GM20000 (cell line): ENCODE measurements around the gene ZNHIT6.

Experiments
- DNase-seq: peaks from one replicate; pipeline ENCODE4 v3.0.0; 2012; ENCODE audit warnings: low spot score
- TF ChIP-seq, protein P1 (sequence below): IDR thresholded peaks from 2 replicates; pipeline ENCODE4 v1.5.1; 2012; ENCODE audit warnings: mild to moderate bottlenecking, control low read depth; ENCODE audit errors: extremely low read depth, missing control alignments

ZNHIT6 gene

GRCh38 chr1:85708829-85709227 lies 595 bp upstream of the ZNHIT6 start:
- DNase-seq, result no peak
- TF ChIP-seq, protein P1, sequence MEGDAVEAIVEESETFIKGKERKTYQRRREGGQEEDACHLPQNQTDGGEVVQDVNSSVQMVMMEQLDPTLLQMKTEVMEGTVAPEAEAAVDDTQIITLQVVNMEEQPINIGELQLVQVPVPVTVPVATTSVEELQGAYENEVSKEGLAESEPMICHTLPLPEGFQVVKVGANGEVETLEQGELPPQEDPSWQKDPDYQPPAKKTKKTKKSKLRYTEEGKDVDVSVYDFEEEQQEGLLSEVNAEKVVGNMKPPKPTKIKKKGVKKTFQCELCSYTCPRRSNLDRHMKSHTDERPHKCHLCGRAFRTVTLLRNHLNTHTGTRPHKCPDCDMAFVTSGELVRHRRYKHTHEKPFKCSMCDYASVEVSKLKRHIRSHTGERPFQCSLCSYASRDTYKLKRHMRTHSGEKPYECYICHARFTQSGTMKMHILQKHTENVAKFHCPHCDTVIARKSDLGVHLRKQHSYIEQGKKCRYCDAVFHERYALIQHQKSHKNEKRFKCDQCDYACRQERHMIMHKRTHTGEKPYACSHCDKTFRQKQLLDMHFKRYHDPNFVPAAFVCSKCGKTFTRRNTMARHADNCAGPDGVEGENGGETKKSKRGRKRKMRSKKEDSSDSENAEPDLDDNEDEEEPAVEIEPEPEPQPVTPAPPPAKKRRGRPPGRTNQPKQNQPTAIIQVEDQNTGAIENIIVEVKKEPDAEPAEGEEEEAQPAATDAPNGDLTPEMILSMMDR, result no peak

DNA sequence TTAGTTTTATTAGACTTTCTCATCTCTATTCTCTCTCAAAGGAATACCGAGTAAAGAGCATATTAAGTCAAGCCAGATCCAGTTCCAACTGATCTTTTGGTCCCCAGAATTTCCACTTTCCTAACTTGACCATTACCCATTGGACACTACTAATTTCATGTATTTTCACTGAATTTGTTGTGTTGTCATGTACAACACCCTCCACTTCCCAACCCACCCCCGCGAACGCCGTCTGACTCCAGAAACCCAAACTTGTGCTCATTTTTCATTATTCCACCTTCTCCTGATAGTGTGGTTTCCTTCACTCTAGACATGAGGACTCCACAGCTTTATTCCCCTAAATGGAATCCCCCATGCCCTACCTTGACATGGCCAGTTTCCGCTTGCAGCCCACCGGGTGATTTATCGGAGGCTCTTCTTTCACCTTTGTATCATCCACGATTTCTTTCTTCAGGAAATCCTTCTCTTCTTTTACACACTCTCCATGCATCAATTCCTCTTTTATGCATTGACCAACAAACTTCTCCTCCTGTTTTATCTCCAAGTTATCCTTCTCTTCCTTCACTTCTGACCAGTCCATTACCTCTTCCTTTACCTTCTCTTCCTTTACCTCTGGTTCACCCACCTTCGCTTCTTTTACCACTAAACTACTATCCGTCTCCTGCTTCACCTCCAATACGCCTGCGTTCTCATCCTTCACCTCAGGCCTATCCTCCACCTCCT lies 805 bp downstream of the ZNHIT6 start:
- no peak for DNase-seq
- TF ChIP-seq, protein P1, result no peak

DNA sequence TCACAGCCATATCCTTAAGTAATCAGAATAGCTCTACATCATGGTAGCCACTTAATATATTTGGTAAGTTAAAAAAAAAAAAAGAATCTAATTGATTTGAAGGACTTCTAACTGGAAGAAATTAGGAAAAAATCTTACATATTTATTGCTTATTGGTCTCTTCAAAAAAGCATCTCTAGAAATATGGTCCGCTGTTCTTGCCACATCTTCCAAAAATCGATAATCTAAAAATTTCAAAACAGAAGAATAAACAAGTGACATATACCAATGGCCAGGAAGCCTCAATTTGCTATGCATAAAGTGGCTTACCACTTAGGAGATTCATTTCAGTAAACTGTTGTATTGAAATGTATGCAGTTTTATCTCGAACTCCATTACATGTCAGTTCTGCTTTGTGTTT lies 2.3 kb downstream of the ZNHIT6 start:
- no peak for DNase-seq
- TF ChIP-seq, protein P1, result no peak

GRCh38 chr1:85700422-85700821 lies 7.8 kb downstream of the ZNHIT6 start:
- TF ChIP-seq, protein P1, result no peak
- DNase-seq, result no peak

GRCh38 chr1:85697895-85698294 lies 10.3 kb downstream of the ZNHIT6 start:
- DNase-seq, result no peak
- TF ChIP-seq, protein P1, result no peak

DNA sequence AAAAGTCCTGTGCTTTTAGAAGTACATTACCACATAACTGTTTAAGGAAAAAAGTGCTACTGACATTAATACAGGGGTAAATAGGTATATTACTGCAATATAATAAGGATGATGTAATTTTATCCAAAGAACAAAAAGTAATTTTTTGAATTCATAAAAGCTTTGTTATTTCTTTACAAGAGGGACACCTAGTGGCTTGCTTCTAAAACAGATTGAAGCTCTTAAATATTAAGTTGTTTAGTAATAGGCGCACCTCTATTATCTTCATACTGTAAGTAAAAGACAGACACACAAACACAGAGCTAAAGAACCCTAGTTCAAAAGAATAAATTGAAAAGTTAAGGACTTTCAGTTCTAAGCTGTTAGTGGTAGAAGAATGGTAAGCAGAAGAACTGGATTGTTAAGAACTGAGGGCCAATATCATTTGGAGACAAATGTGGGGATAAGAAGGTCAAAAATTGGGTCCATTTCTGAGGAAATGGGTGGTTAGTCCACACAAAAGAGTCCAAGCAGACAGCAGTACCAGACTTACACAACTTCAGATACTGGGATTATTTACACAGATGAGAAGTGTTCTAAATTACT lies 15.4 kb downstream of the ZNHIT6 start:
- TF ChIP-seq, protein P1, result no peak
- DNase-seq, result no peak

- no peak for DNase-seq
- TF ChIP-seq, protein P1, result no peak
These were observed 18.3 kb downstream of the ZNHIT6 start for GRCh38 chr1:85689775-85690404.
